ENCODE results near the gene ABLIM3.

The ABLIM3 gene

GRCh38 chr5:149221326-149221725 lies 80.0 kb downstream of the ABLIM3 start:
- DNase-seq: no peak

GRCh38 chr5:149221731-149222342 lies 80.5 kb downstream of the ABLIM3 start:
- DNase-seq: no peak

- no peak for DNase-seq
Measured at GRCh38 chr5:149223081-149223848, 82.0 kb downstream of the ABLIM3 start.

GRCh38 chr5:149224282-149224681 lies 83.0 kb downstream of the ABLIM3 start:
- DNase-seq: no peak

GRCh38 chr5:149227168-149227826 lies 86.0 kb downstream of the ABLIM3 start:
- no peak for DNase-seq

GRCh38 chr5:149228618-149229297 lies 87.5 kb downstream of the ABLIM3 start:
- DNase-seq: no peak

- DNase-seq: no peak
Measured at GRCh38 chr5:149229298-149229937, 88.1 kb downstream of the ABLIM3 start.

- DNase-seq: no peak
Measured at GRCh38 chr5:149235841-149236240, 94.5 kb downstream of the ABLIM3 start.

- DNase-seq: no peak
Measured at GRCh38 chr5:149237662-149238061, 96.4 kb downstream of the ABLIM3 start.

GRCh38 chr5:149238540-149238939 lies 97.2 kb downstream of the ABLIM3 start:
- no peak for DNase-seq

GRCh38 chr5:149239917-149240316 lies 98.6 kb downstream of the ABLIM3 start:
- DNase-seq: no peak

- DNase-seq: no peak
Measured at GRCh38 chr5:149240354-149240998, 99.2 kb downstream of the ABLIM3 start.

GRCh38 chr5:149242339-149242738 lies 101.0 kb downstream of the ABLIM3 start:
- DNase-seq: no peak

GRCh38 chr5:149246906-149247305 lies 105.6 kb downstream of the ABLIM3 start:
- no peak for DNase-seq

- no peak for DNase-seq
Measured at GRCh38 chr5:149247726-149248125, 106.4 kb downstream of the ABLIM3 start.

- DNase-seq: no peak
Measured at GRCh38 chr5:149251546-149251945, 110.3 kb downstream of the ABLIM3 start.

GRCh38 chr5:149254506-149254905 lies 113.2 kb downstream of the ABLIM3 start:
- no peak for DNase-seq

- no peak for DNase-seq
Measured at GRCh38 chr5:149256451-149256850, 115.2 kb downstream of the ABLIM3 start.

GRCh38 chr5:149257131-149257530 lies 115.8 kb downstream of the ABLIM3 start:
- no peak for DNase-seq

GRCh38 chr5:149257889-149258705 lies 116.8 kb downstream of the ABLIM3 start:
- DNase-seq: no peak

- no peak for DNase-seq
Measured at GRCh38 chr5:149260761-149261160, 119.5 kb downstream of the ABLIM3 start.

GRCh38 chr5:149261246-149261645 lies 120.0 kb downstream of the ABLIM3 start:
- no peak for DNase-seq

Data from SIG-M5 (cell line).